Hematopoietic multipotent progenitor cell treated with erythropoietin and hydrocortisone succinate and interleukin-3 and kit ligand, for 4 days (in vitro differentiated cells): Measurements from ENCODE around the gene ANKRD16.
"Not testable (repeated sequence)": the region's sequence is repeated elsewhere in the genome, so short reads cannot be mapped to it uniquely, and the experiment has no call there.

Source experiments
- DNase-seq: peaks from one replicate; pipeline ENCODE4 v3.0.0-alpha.2; 2015

Gene ANKRD16

GRCh38 chr10:5889624-5890451 is at the start of gene ANKRD16, which contains the start of gene FBH1:
TSS of gene ANKRD16 (minus strand) at chr10:5889893. CDS start at chr10:5889354, 539 bp downstream.
TSS of gene FBH1 (plus strand) at chr10:5890243. CDS start at chr10:5890346, 103 bp downstream.
- peak; percentile 99 for DNase-seq

GRCh38 chr10:5938291-5938690 is 48.6 kb upstream of the ANKRD16 start:
- no peak for DNase-seq

- no peak for DNase-seq
These were observed 47.3 kb upstream of the ANKRD16 start for GRCh38 chr10:5937016-5937415.

GRCh38 chr10:5935628-5936027 is 45.9 kb upstream of the ANKRD16 start:
- DNase-seq = no peak

- DNase-seq = peak; percentile 91
These were observed 44.3 kb upstream of the ANKRD16 start for GRCh38 chr10:5933909-5934546.

- no peak for DNase-seq
These were observed 42.7 kb upstream of the ANKRD16 start for GRCh38 chr10:5932345-5932744.

- DNase-seq = no peak
These were observed 40.6 kb upstream of the ANKRD16 start for GRCh38 chr10:5930272-5930671.

GRCh38 chr10:5929442-5929841 is 39.7 kb upstream of the ANKRD16 start:
- no peak for DNase-seq

- no peak for DNase-seq
These were observed 37.6 kb upstream of the ANKRD16 start for GRCh38 chr10:5927306-5927705.

GRCh38 chr10:5924889-5925288 is 35.2 kb upstream of the ANKRD16 start:
- DNase-seq = no peak

- no peak for DNase-seq
These were observed 32.1 kb upstream of the ANKRD16 start for GRCh38 chr10:5921746-5922145.

- no peak for DNase-seq
These were observed 29.9 kb upstream of the ANKRD16 start for GRCh38 chr10:5919568-5919967.

GRCh38 chr10:5918763-5919162 is 29.1 kb upstream of the ANKRD16 start:
- no peak for DNase-seq

- no peak for DNase-seq
These were observed 27.6 kb upstream of the ANKRD16 start for GRCh38 chr10:5917305-5917704.

- peak; percentile 51 for DNase-seq
These were observed 25.8 kb upstream of the ANKRD16 start for GRCh38 chr10:5915451-5915850.

GRCh38 chr10:5913736-5914135 is 24.0 kb upstream of the ANKRD16 start:
- no peak for DNase-seq

GRCh38 chr10:5911670-5912069 is 22.0 kb upstream of the ANKRD16 start:
- no peak for DNase-seq

GRCh38 chr10:5910323-5911100 is 20.8 kb upstream of the ANKRD16 start:
- DNase-seq = no peak

GRCh38 chr10:5908676-5909075 is 19.0 kb upstream of the ANKRD16 start:
- not testable (repeated sequence) for DNase-seq

- no peak for DNase-seq
These were observed 17.0 kb upstream of the ANKRD16 start for GRCh38 chr10:5906651-5907050.

GRCh38 chr10:5905854-5906507 is 16.3 kb upstream of the ANKRD16 start:
- peak; percentile 13 for DNase-seq

GRCh38 chr10:5904227-5904626 is 14.5 kb upstream of the ANKRD16 start:
- no peak for DNase-seq

GRCh38 chr10:5903563-5903962 is 13.9 kb upstream of the ANKRD16 start:
- DNase-seq = no peak
